ENCODE results near the gene TMEM244.
"Not testable (repeated sequence)": the region's sequence is repeated elsewhere in the genome, so short reads cannot be mapped to it uniquely, and the experiment has no call there.

- TF ChIP-seq POLR2A, CTCF (IDR thresholded peaks at IDR 0.05): not testable (repeated sequence)
Measured at GRCh38 chr6:129802920-129803319, 58.2 kb downstream of the TMEM244 start.
